Gastroesophageal sphincter (tissue), 4 donors: ENCODE measurements around the gene TRAPPC11. TPM values are rescaled to one million over a fixed set of nuclear protein-coding genes. Genes with fewer than 3 reads are reported as not detected.

Source experiments
- ATAC-seq: fragments of 150-250 bp; one replicate; pipeline ENCODE4 v1.9.1; 2016; ENCODE audit warnings: mild to moderate bottlenecking, moderate library complexity
- H3K27ac ChIP-seq, 4 donors: fragments of 200-600 bp; sonication (generic) in 3 of 4; 1 replicate in 3 of 4; 2 replicates in 1 of 4; pipeline ENCODE4 v1.5.1; 2016 to 2019
- H3K27me3 ChIP-seq: fragments of 200-600 bp; sonication (generic); one replicate; pipeline ENCODE4 v1.5.1; 2019
- H3K36me3 ChIP-seq, 2 donors: fragments of 200-600 bp; sonication (generic); one replicate each; pipeline ENCODE4 v1.5.1; 2019; ENCODE audit warnings: control low read depth in 1 of 2
- H3K4me1 ChIP-seq, 3 donors: fragments of 200-600 bp; sonication (generic); 1 replicate in 2 of 3; 2 replicates in 1 of 3; pipeline ENCODE4 v1.5.1; 2016 to 2019; ENCODE audit warnings: control low read depth in 2 of 3
- H3K4me3 ChIP-seq, 2 donors: fragments of 200-600 bp; sonication (generic); one replicate each; pipeline ENCODE4 v1.5.1; 2019; ENCODE audit warnings: mild to moderate bottlenecking in 1 of 2, moderate library complexity in 1 of 2
- H3K9me3 ChIP-seq, 3 donors: fragments of 200-600 bp; sonication (generic); one replicate each; pipeline ENCODE4 v1.5.1; 2017 to 2019; ENCODE audit warnings: control low read depth in 2 of 3
- CTCF ChIP-seq, 4 experiments: fragments of 200-600 bp in 2 of 4; fragments of 450-650 bp in 2 of 4; sonication (generic) in 1 of 4; IDR thresholded peaks; one replicate each; pipeline ENCODE4 v1.5.1; 2017 to 2019; ENCODE audit warnings: antibody characterized with exemption in 4 of 4, mild to moderate bottlenecking in 2 of 4, moderate library complexity in 2 of 4
- EP300 ChIP-seq: sonication (generic); formaldehyde crosslinking; IDR thresholded peaks from one replicate; pipeline ENCODE4 v1.6.1; 2017; ENCODE audit warnings: antibody characterized with exemption, mild to moderate bottlenecking
- POLR2A ChIP-seq, 2 donors: fragments of 450-650 bp; IDR thresholded peaks; one replicate each; pipeline ENCODE4 v1.6.1; 2017; ENCODE audit warnings: antibody characterized with exemption in 2 of 2, mild to moderate bottlenecking in 2 of 2, moderate library complexity in 1 of 2
- POLR2AphosphoS5 ChIP-seq: sonication (generic); formaldehyde crosslinking; IDR thresholded peaks from one replicate; pipeline ENCODE4 v1.6.1; 2017; ENCODE audit warnings: antibody characterized with exemption
- WGBS, 2 donors: methylation state at CpG; one replicate each; pipeline ENCODE4 v1.1.5; 2018; ENCODE audit warnings: low coverage in 1 of 2; 5-methylcytosine and 5-hydroxymethylcytosine counted together
- total RNA-seq, 4 donors: library from RNA; depleted of rRNA; stranded (reverse); fragments of >200 nt; gene quantifications; one replicate each; pipeline ENCODE4 v1.1.0, GENCODE V29; 2016

TRAPPC11 gene
- total RNA-seq, 4 donors from 2014 or later = 42.1 to 57.5 (median 54.7) TPM

- no peak overlapping the region for H3K4me3 ChIP-seq
- peak overlapping the region in 3 of 4 donors; percentile 3 to 51 (median 43) for H3K27ac ChIP-seq
- no peak for ATAC-seq
- WGBS, 2 donors = 44 to 65% methylated on average over 5 of the region's 5 CpGs
- H3K27me3 ChIP-seq = no peaks in the 10 kb centered on the region
- H3K36me3 ChIP-seq = peaks cover 0 to 7% of the 10 kb centered on the region in 2 donors
- H3K4me1 ChIP-seq = peaks cover 0 to 34% (median 0%) of the 10 kb centered on the region in 3 donors
- H3K9me3 ChIP-seq = no peaks in the 10 kb centered on the region
- no peak for TF ChIP-seq POLR2A (IDR thresholded peaks at IDR 0.05)
- no peak for TF ChIP-seq CTCF (IDR thresholded peaks at IDR 0.05)
- TF ChIP-seq EP300 = no peak
- TF ChIP-seq POLR2AphosphoS5 = no peak
Observed at GRCh38 chr4:183636923-183637322, 22.2 kb upstream of the TRAPPC11 start.

- 56 to 74% methylated on average over 3 of the region's 3 CpGs for WGBS, 2 donors
- H3K4me1 ChIP-seq = peaks cover 0 to 34% (median 0%) of the 10 kb centered on the region in 3 donors
- ATAC-seq = no peak
- H3K27ac ChIP-seq = peak overlapping the region in 1 of 4 donors; percentile 68
- no peaks in the 10 kb centered on the region for H3K27me3 ChIP-seq
- no peaks in the 10 kb centered on the region for H3K9me3 ChIP-seq
- H3K4me3 ChIP-seq = no peak overlapping the region
- peaks cover 0 to 9% of the 10 kb centered on the region in 2 donors for H3K36me3 ChIP-seq
- TF ChIP-seq EP300 (no peak), POLR2AphosphoS5 (no peak), POLR2A (IDR thresholded peaks at IDR 0.05) (no peak), CTCF (IDR thresholded peaks at IDR 0.05) (no peak)
Observed at GRCh38 chr4:183637461-183637860, 21.6 kb upstream of the TRAPPC11 start.

- WGBS, 2 donors = 90 to 92% methylated on average over 3 to 4 of the region's 5 CpGs
- Histone ChIP-seq H3K27ac (peak overlapping the region in 3 of 4 donors; percentile 63 to 68 (median 64)), H3K27me3 (no peaks in the 10 kb centered on the region), H3K9me3 (no peaks in the 10 kb centered on the region), H3K4me1 (peaks cover 0 to 34% (median 0%) of the 10 kb centered on the region in 3 donors), H3K4me3 (no peak overlapping the region), H3K36me3 (peaks cover 0 to 18% of the 10 kb centered on the region in 2 donors)
- TF ChIP-seq EP300 = no peak
- no peak for TF ChIP-seq POLR2A (IDR thresholded peaks at IDR 0.05)
- no peak for TF ChIP-seq POLR2AphosphoS5
- TF ChIP-seq CTCF (IDR thresholded peaks at IDR 0.05) = no peak
- ATAC-seq = no peak
Observed at GRCh38 chr4:183638436-183638835, 20.7 kb upstream of the TRAPPC11 start.

GRCh38 chr4:183639291-183639690, 19.8 kb upstream of the TRAPPC11 start:
- Histone ChIP-seq H3K27me3 (no peaks in the 10 kb centered on the region), H3K9me3 (no peaks in the 10 kb centered on the region), H3K4me3 (no peak overlapping the region), H3K4me1 (peaks cover 0 to 34% (median 0%) of the 10 kb centered on the region in 3 donors), H3K27ac (peak overlapping the region; percentile 59 to 68 (median 64)), H3K36me3 (peaks cover 0 to 26% of the 10 kb centered on the region in 2 donors)
- 61 to 83% methylated on average over 2 to 3 of the region's 3 CpGs for WGBS, 2 donors
- no peak for ATAC-seq
- TF ChIP-seq EP300 (no peak), POLR2A (IDR thresholded peaks at IDR 0.05) (no peak), POLR2AphosphoS5 (no peak), CTCF (IDR thresholded peaks at IDR 0.05) (no peak)

GRCh38 chr4:183645326-183645725, 13.8 kb upstream of the TRAPPC11 start:
- Histone ChIP-seq H3K4me1 (no peaks in the 10 kb centered on the region), H3K27me3 (no peaks in the 10 kb centered on the region), H3K36me3 (peaks cover 0 to 86% of the 10 kb centered on the region in 2 donors), H3K9me3 (no peaks in the 10 kb centered on the region), H3K27ac (no peak overlapping the region), H3K4me3 (no peak overlapping the region)
- TF ChIP-seq POLR2A (IDR thresholded peaks at IDR 0.05) = no peak
- WGBS, 2 donors = 76 to 90% methylated on average over 6 to 7 of the region's 7 CpGs
- ATAC-seq = no peak
